ENCODE measurements around the gene MTR. TPM values are rescaled to one million over a fixed set of nuclear protein-coding genes. Genes with fewer than 3 reads are reported as not detected.
A peak's percentile ranks its signal among the peaks of the same experiment; 100 is the strongest.

Gene MTR
- total RNA-seq, 1 donor from 2014 or later: 19.9 TPM

- TF ChIP-seq POLR2AphosphoS5 (IDR thresholded peaks at IDR 0.05; ENCODE audit: insufficient read depth in 1 of 2, low read depth in 1 of 2) (no peak), POLR2A (IDR thresholded peaks at IDR 0.05) (no peak)
- TF ChIP-seq, protein P1, sequence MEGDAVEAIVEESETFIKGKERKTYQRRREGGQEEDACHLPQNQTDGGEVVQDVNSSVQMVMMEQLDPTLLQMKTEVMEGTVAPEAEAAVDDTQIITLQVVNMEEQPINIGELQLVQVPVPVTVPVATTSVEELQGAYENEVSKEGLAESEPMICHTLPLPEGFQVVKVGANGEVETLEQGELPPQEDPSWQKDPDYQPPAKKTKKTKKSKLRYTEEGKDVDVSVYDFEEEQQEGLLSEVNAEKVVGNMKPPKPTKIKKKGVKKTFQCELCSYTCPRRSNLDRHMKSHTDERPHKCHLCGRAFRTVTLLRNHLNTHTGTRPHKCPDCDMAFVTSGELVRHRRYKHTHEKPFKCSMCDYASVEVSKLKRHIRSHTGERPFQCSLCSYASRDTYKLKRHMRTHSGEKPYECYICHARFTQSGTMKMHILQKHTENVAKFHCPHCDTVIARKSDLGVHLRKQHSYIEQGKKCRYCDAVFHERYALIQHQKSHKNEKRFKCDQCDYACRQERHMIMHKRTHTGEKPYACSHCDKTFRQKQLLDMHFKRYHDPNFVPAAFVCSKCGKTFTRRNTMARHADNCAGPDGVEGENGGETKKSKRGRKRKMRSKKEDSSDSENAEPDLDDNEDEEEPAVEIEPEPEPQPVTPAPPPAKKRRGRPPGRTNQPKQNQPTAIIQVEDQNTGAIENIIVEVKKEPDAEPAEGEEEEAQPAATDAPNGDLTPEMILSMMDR (IDR thresholded peaks at IDR 0.05): no peak
- no peaks in the 10 kb centered on the region for H3K4me1 ChIP-seq
- no peak overlapping the region for H3K4me3 ChIP-seq
- no peaks in the 10 kb centered on the region for H3K27me3 ChIP-seq
- peaks cover 0 to 66% of the 10 kb centered on the region in 2 donors for H3K36me3 ChIP-seq
- intact Hi-C loops (cut with DNase I): no loop called here
- H3K27ac ChIP-seq: no peak overlapping the region
- DNase-seq (ENCODE audit: extremely low spot score in 2 of 2): no peak
- no peaks in the 10 kb centered on the region for H3K9me3 ChIP-seq
Observed at GRCh38 chr1:236893626-236894545, 98.8 kb downstream of the MTR start.

DNA sequence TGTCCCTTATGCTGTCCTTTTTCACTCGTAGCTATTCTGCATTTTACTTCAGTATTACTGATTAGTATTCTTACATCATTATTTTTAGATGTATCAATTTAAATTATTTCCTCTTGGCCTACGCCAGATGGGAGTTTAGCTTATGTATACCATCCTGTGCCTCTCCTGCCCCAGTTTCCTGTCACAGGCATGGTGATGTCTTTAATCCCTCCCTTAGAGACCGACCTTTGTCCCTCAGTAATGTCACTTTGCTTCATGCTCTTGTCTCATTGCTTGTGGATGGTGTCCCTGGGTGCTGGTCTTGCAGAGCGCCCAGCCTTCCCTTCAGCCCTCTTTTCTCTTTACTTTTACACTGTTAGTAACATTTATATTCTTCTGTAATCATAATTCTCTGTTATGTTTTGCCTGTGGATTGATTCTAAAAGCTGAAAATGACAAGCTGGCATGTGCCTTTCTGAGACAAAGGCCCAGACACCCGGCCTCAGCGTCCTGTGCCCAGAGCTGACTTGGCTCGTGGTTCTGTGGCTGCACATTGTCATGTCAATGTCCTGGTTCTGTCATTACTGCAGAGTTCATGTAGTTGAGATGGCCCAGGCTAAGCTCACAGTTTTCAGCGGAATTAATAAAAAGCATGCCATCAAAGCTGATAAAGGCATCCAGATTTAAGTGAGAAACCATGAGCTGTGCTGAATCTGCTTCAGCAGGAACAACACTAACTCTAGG lies 100.7 kb downstream of the MTR start:
- Histone ChIP-seq H3K4me3 (no peak overlapping the region), H3K36me3 (peaks cover 0 to 62% of the 10 kb centered on the region in 2 donors), H3K27ac (no peak overlapping the region), H3K9me3 (no peaks in the 10 kb centered on the region), H3K4me1 (no peaks in the 10 kb centered on the region), H3K27me3 (no peaks in the 10 kb centered on the region)
- DNase-seq (ENCODE audit: extremely low spot score in 2 of 2): no peak
- TF ChIP-seq, protein P1 (IDR thresholded peaks at IDR 0.05): no peak
- TF ChIP-seq POLR2A (IDR thresholded peaks at IDR 0.05): no peak
- no peak for TF ChIP-seq POLR2AphosphoS5 (IDR thresholded peaks at IDR 0.05; ENCODE audit: insufficient read depth in 1 of 2, low read depth in 1 of 2)
- intact Hi-C loops (cut with DNase I): no loop called here

- DNase-seq (ENCODE audit: extremely low spot score in 2 of 2): no peak
- peaks cover 0 to 53% of the 10 kb centered on the region in 2 donors for H3K36me3 ChIP-seq
- H3K27ac ChIP-seq: no peak overlapping the region
- intact Hi-C loops (cut with DNase I): no loop called here
- H3K9me3 ChIP-seq: no peaks in the 10 kb centered on the region
- no peaks in the 10 kb centered on the region for H3K4me1 ChIP-seq
- TF ChIP-seq POLR2A (IDR thresholded peaks at IDR 0.05) (no peak), POLR2AphosphoS5 (IDR thresholded peaks at IDR 0.05; ENCODE audit: insufficient read depth in 1 of 2, low read depth in 1 of 2) (no peak)
- TF ChIP-seq, protein P1 (IDR thresholded peaks at IDR 0.05): no peak
- no peaks in the 10 kb centered on the region for H3K27me3 ChIP-seq
- no peak overlapping the region for H3K4me3 ChIP-seq
Observed at GRCh38 chr1:236896716-236897115, 101.6 kb downstream of the MTR start.

GRCh38 chr1:236904892-236905741 lies 110.0 kb downstream of the MTR start:
- H3K27me3 ChIP-seq: no peaks in the 10 kb centered on the region
- H3K4me3 ChIP-seq: no peak overlapping the region
- no peaks in the 10 kb centered on the region for H3K36me3 ChIP-seq
- H3K27ac ChIP-seq: no peak overlapping the region
- intact Hi-C loops (cut with DNase I): no loop called here
- TF ChIP-seq POLR2AphosphoS5 (IDR thresholded peaks at IDR 0.05; ENCODE audit: insufficient read depth in 1 of 2, low read depth in 1 of 2): peak in 1 of 2 donors; percentile 37
- TF ChIP-seq, protein P1 (IDR thresholded peaks at IDR 0.05): no peak
- no peaks in the 10 kb centered on the region for H3K4me1 ChIP-seq
- DNase-seq (ENCODE audit: extremely low spot score in 2 of 2): no peak
- H3K9me3 ChIP-seq: no peaks in the 10 kb centered on the region

Measured in vagina (tissue), 2 donors.